HepG2 (cell line): Measurements from ENCODE around the gene OSBP. TPM values are rescaled to one million over a fixed set of nuclear protein-coding genes. Genes with fewer than 3 reads are reported as not detected.

Experiments used
- ATF7 ChIP-seq, 2 experiments: fragments of 450-650 bp in 1 of 2; sonication (generic) in 1 of 2; formaldehyde crosslinking in 1 of 2; IDR thresholded peaks; 2 replicates each; pipeline versions ENCODE4 v1.4.0 to v1.6.1; 2016 to 2020; ENCODE audit warnings: antibody characterized with exemption in 1 of 2, mild to moderate bottlenecking in 1 of 2, missing genetic modification reagents in 1 of 2
- KDM6A ChIP-seq: IDR thresholded peaks from 2 replicates; pipeline ENCODE4 v1.6.1; 2016; ENCODE audit warnings: low read depth
- KLF16 ChIP-seq, 2 experiments: sonication (generic) in 1 of 2; formaldehyde crosslinking in 1 of 2; IDR thresholded peaks; 2 replicates each; pipeline versions ENCODE4 v1.6.1 to v1.8.0; 2016 to 2023; ENCODE audit warnings: missing genetic modification reagents in 2 of 2, missing compliant biosample characterization in 1 of 2
- MED1 ChIP-seq: sonication (generic); formaldehyde crosslinking; IDR thresholded peaks from 2 replicates; pipeline ENCODE4 v1.4.0; 2020; ENCODE audit warnings: missing genetic modification reagents
- ONECUT2 ChIP-seq: sonication (generic); formaldehyde crosslinking; IDR thresholded peaks from 2 replicates; pipeline ENCODE4 v1.4.0; 2020; ENCODE audit warnings: missing genetic modification reagents
- PPARG ChIP-seq: conservative IDR thresholded peaks from 2 replicates; pipeline ENCODE4 v1.6.1; 2016; ENCODE audit warnings: missing biosample characterization, missing genetic modification reagents
- PRPF4 ChIP-seq: fragments of 200-400 bp; formaldehyde crosslinking; IDR thresholded peaks from 2 replicates; pipeline ENCODE4 v1.6.1; 2016; ENCODE audit warnings: low read length, low read depth; ENCODE audit not compliant: poor library complexity, severe bottlenecking
- SOX13 ChIP-seq, 3 experiments: fragments of 450-650 bp in 1 of 3; sonication (generic) in 1 of 3; formaldehyde crosslinking in 1 of 3; IDR thresholded peaks in 2 of 3; conservative IDR thresholded peaks in 1 of 3; 2 replicates each; pipeline versions ENCODE4 v1.5.0 to v1.6.1; 2016 to 2020; ENCODE audit warnings: antibody characterized with exemption in 1 of 3, mild to moderate bottlenecking in 1 of 3, missing compliant biosample characterization in 1 of 3, missing genetic modification reagents in 1 of 3, moderate library complexity in 1 of 3
- TOE1 ChIP-seq: sonication (generic); formaldehyde crosslinking; IDR thresholded peaks from 2 replicates; pipeline ENCODE4 v1.4.0; 2020; ENCODE audit warnings: mild to moderate bottlenecking, missing genetic modification reagents
- ZNF441 ChIP-seq: sonication (generic); formaldehyde crosslinking; IDR thresholded peaks from 2 replicates; pipeline ENCODE4 v1.7.0; 2021; ENCODE audit warnings: missing genetic modification reagents, borderline replicate concordance
- ZNF546 ChIP-seq: sonication (generic); formaldehyde crosslinking; conservative IDR thresholded peaks from 2 replicates; pipeline ENCODE4 v1.8.1; 2023; ENCODE audit warnings: mild to moderate bottlenecking, missing genetic modification reagents
- ZNF556 ChIP-seq: sonication (generic); formaldehyde crosslinking; IDR thresholded peaks from 2 replicates; pipeline ENCODE4 v1.4.0; 2020; ENCODE audit warnings: mild to moderate bottlenecking, missing genetic modification reagents, borderline replicate concordance
- ZNF782 ChIP-seq: sonication (generic); formaldehyde crosslinking; IDR thresholded peaks from 2 replicates; pipeline ENCODE4 v1.4.0; 2020; ENCODE audit warnings: missing genetic modification reagents, mild to moderate bottlenecking, borderline replicate concordance
- ZNF816 ChIP-seq: sonication (generic); formaldehyde crosslinking; IDR thresholded peaks from 2 replicates; pipeline ENCODE4 v1.8.0; 2022; ENCODE audit warnings: missing genetic modification reagents, mild to moderate bottlenecking, borderline replicate concordance
- ZNF891 ChIP-seq: sonication (generic); formaldehyde crosslinking; IDR thresholded peaks from 2 replicates; pipeline ENCODE4 v1.5.0; 2020; ENCODE audit warnings: mild to moderate bottlenecking, missing genetic modification reagents
- polyA plus RNA-seq, 8 experiments: library from polyadenylated mRNA; depleted of rRNA in 3 of 8; stranded (reverse) in 7 of 8; unstranded in 1 of 8; fragments of >200 nt; fragmentation: Illumina TruSeq in 4 of 8; extraction: Trizol in 4 of 8; gene quantifications; 2 replicates each; pipeline versions ENCODE4 v1.2.1 to v1.2.3, GENCODE V29; 2011 to 2016; ENCODE audit warnings: low read depth in 4 of 8, missing spikeins in 1 of 8, mixed read lengths in 1 of 8; ENCODE audit not compliant: insufficient read depth in 1 of 8
- total RNA-seq, 5 experiments: library from RNA; depleted of rRNA; stranded (reverse); fragments of >200 nt; fragmentation: Illumina TruSeq; extraction: Trizol; gene quantifications; 2 replicates each; pipeline ENCODE4 v1.2.3, GENCODE V29; 2016; ENCODE audit warnings: low read depth in 1 of 5
- TF ChIP-seq, protein P1 (sequence below): sonication (generic); formaldehyde crosslinking; IDR thresholded peaks from 2 replicates; pipeline ENCODE4 v1.8.1; 2023; ENCODE audit warnings: missing genetic modification reagents, mild to moderate bottlenecking, borderline replicate concordance
- TF ChIP-seq, protein P2 (sequence below): sonication (generic); formaldehyde crosslinking; conservative IDR thresholded peaks from 2 replicates; pipeline ENCODE4 v1.8.0; 2022; ENCODE audit warnings: mild to moderate bottlenecking, moderate library complexity, missing genetic modification reagents
- TF ChIP-seq, protein P3 (sequence below): sonication (generic); formaldehyde crosslinking; IDR thresholded peaks from 2 replicates; pipeline ENCODE4 v1.9.0; 2021; ENCODE audit warnings: mild to moderate bottlenecking, missing genetic modification reagents

Gene OSBP
- total and polyA plus RNA-seq, 2 of the 13 experiments (the other 11 are each of a cell fraction or from before 2014, with no cell fraction given), result 12.1 to 13.5 TPM

DNA sequence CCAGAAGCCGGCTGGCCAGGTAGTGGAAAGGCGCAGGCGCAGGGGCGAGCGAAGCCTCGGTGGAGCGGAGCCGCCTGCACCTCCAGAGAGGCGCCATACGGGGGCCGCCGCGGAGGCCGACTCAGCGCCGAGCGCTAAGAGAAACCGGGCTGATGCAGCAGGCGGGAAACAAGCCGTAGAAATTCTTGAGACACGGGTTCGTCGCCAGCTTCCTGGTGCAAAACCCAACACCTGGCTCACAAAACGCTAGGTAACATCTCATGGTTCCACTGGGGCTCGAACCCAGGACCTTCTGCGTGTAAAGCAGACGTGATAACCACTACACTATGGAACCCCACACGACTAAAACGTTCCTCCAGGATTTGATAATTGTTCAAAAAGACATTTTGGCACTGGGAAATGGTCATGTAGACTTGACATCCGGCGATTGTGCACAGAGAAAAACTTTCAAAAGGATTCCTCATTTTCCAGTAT, 65.2 kb downstream of the OSBP start (continued):
- no peak for TF ChIP-seq ZNF816 (CRISPR knock-in tag)
- TF ChIP-seq PRPF4, result peak; percentile 60
- peak in 1 of 2 experiments; percentile 87; a peak in 1 of 4 replicates for TF ChIP-seq KLF16 (CRISPR knock-in tag; IDR thresholded peaks at IDR 0.05)
- TF ChIP-seq, protein P1, sequence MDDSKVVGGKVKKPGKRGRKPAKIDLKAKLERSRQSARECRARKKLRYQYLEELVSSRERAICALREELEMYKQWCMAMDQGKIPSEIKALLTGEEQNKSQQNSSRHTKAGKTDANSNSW (CRISPR knock-in tag), result no peak
- TF ChIP-seq ATF7 (IDR thresholded peaks at IDR 0.05), result no peak
- no peak for TF ChIP-seq ATF7 (CRISPR knock-in tag; IDR thresholded peaks at IDR 0.05)
- TF ChIP-seq, protein P2, sequence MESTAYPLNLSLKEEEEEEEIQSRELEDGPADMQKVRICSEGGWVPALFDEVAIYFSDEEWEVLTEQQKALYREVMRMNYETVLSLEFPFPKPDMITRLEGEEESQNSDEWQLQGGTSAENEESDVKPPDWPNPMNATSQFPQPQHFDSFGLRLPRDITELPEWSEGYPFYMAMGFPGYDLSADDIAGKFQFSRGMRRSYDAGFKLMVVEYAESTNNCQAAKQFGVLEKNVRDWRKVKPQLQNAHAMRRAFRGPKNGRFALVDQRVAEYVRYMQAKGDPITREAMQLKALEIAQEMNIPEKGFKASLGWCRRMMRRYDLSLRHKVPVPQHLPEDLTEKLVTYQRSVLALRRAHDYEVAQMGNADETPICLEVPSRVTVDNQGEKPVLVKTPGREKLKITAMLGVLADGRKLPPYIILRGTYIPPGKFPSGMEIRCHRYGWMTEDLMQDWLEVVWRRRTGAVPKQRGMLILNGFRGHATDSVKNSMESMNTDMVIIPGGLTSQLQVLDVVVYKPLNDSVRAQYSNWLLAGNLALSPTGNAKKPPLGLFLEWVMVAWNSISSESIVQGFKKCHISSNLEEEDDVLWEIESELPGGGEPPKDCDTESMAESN (CRISPR knock-in tag), result no peak
- TF ChIP-seq ZNF556 (CRISPR knock-in tag), result peak; percentile 96
- no peak; the same call in 1 of the 2 replicates for TF ChIP-seq ONECUT2 (CRISPR knock-in tag)
- TF ChIP-seq MED1, result 0 out of 2 replicates have a peak, but pooled peaks have one; percentile 37
- TF ChIP-seq, protein P3, sequence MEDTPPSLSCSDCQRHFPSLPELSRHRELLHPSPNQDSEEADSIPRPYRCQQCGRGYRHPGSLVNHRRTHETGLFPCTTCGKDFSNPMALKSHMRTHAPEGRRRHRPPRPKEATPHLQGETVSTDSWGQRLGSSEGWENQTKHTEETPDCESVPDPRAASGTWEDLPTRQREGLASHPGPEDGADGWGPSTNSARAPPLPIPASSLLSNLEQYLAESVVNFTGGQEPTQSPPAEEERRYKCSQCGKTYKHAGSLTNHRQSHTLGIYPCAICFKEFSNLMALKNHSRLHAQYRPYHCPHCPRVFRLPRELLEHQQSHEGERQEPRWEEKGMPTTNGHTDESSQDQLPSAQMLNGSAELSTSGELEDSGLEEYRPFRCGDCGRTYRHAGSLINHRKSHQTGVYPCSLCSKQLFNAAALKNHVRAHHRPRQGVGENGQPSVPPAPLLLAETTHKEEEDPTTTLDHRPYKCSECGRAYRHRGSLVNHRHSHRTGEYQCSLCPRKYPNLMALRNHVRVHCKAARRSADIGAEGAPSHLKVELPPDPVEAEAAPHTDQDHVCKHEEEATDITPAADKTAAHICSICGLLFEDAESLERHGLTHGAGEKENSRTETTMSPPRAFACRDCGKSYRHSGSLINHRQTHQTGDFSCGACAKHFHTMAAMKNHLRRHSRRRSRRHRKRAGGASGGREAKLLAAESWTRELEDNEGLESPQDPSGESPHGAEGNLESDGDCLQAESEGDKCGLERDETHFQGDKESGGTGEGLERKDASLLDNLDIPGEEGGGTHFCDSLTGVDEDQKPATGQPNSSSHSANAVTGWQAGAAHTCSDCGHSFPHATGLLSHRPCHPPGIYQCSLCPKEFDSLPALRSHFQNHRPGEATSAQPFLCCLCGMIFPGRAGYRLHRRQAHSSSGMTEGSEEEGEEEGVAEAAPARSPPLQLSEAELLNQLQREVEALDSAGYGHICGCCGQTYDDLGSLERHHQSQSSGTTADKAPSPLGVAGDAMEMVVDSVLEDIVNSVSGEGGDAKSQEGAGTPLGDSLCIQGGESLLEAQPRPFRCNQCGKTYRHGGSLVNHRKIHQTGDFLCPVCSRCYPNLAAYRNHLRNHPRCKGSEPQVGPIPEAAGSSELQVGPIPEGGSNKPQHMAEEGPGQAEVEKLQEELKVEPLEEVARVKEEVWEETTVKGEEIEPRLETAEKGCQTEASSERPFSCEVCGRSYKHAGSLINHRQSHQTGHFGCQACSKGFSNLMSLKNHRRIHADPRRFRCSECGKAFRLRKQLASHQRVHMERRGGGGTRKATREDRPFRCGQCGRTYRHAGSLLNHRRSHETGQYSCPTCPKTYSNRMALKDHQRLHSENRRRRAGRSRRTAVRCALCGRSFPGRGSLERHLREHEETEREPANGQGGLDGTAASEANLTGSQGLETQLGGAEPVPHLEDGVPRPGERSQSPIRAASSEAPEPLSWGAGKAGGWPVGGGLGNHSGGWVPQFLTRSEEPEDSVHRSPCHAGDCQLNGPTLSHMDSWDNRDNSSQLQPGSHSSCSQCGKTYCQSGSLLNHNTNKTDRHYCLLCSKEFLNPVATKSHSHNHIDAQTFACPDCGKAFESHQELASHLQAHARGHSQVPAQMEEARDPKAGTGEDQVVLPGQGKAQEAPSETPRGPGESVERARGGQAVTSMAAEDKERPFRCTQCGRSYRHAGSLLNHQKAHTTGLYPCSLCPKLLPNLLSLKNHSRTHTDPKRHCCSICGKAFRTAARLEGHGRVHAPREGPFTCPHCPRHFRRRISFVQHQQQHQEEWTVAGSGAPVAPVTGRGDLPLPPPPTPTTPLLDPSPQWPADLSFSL (CRISPR knock-in tag), result no peak
- TF ChIP-seq PPARG (CRISPR knock-in tag), result no peak; the same call in 1 of the 2 replicates
- no peak for TF ChIP-seq TOE1 (CRISPR knock-in tag)
- peak; percentile 99 for TF ChIP-seq ZNF782 (CRISPR knock-in tag)
- peak; percentile 92; the same call in 1 of the 2 replicates for TF ChIP-seq ZNF546 (CRISPR knock-in tag)
- no peak for TF ChIP-seq SOX13 (IDR thresholded peaks at IDR 0.05)
- TF ChIP-seq SOX13 (CRISPR knock-in tag; conservative IDR thresholded peaks at IDR 0.05 in 1 of 2, IDR thresholded peaks at IDR 0.05 in 1 of 2), result peak in 1 of 2 experiments; percentile 50; a peak in 2 of 4 replicates
- TF ChIP-seq ZNF891, result peak; percentile 45; the same call in 1 of the 2 replicates
- no peak for TF ChIP-seq KDM6A (CRISPR knock-in tag)
- no peak for TF ChIP-seq ZNF441 (CRISPR knock-in tag)
